T-cell (primary cell): ENCODE data around the gene SPC24. TPM values are rescaled to one million over a fixed set of nuclear protein-coding genes. Genes with fewer than 3 reads are reported as not detected.
"Not testable (repeated sequence)": the region's sequence is repeated elsewhere in the genome, so short reads cannot be mapped to it uniquely, and the experiment has no call there.

Experiments
- ATAC-seq, 4 experiments: fragments of 200-7000 bp in 3 of 4; fragments of 150-1000 bp in 1 of 4; cut with Tn5 transposase; replicated peaks in 1 of 4; 1 replicate in 3 of 4; 2 replicates in 1 of 4; pipeline ENCODE4 v1.10.0; 2021; ENCODE audit warnings: moderate library complexity in 3 of 4, mild to moderate bottlenecking in 2 of 4, moderate number of reproducible peaks in 1 of 4
- CTCF ChIA-PET, 2 donors: fragments of 300-600 bp; sonication (Branson Sonifier 250); formaldehyde crosslinking; loops; one replicate each; lab custom pipeline; 2022; ENCODE audit warnings: antibody characterized with exemption in 2 of 2; lab: Charles Lee
- POLR2A ChIA-PET, 2 donors: fragments of 300-600 bp; sonication (Branson Sonifier 250); formaldehyde crosslinking; loops; one replicate each; lab custom pipeline; 2022; ENCODE audit warnings: antibody characterized with exemption in 2 of 2; lab: Charles Lee
- DNase-seq, 35 experiments: peaks; one replicate each; pipeline versions ENCODE4 v3.0.0 to v3.0.0-alpha.2; 2013 to 2023
- H3K27ac ChIP-seq: one replicate; pipeline ENCODE4 v1.5.1; 2013; ENCODE audit warnings: low read length
- H3K27me3 ChIP-seq, 2 experiments: replicated peaks in 1 of 2; 1 replicate in 1 of 2; 2 replicates in 1 of 2; pipeline versions ENCODE4 v1.6.1 to v1.7.0; 2013; ENCODE audit warnings: low read length in 1 of 2, mixed read lengths in 1 of 2; ENCODE audit not compliant: control insufficient read depth in 2 of 2, insufficient read depth in 2 of 2; ENCODE audit errors: extremely low read depth in 1 of 2
- H3K36me3 ChIP-seq, 2 donors: 1 replicate in 1 of 2; 2 replicates in 1 of 2; pipeline versions ENCODE4 v1.6.1 to v1.7.0; 2013; ENCODE audit warnings: low read length in 1 of 2; ENCODE audit not compliant: control insufficient read depth in 2 of 2, insufficient read depth in 1 of 2; ENCODE audit errors: extremely low read depth in 1 of 2
- H3K4me1 ChIP-seq, 2 experiments: 1 replicate in 1 of 2; 2 replicates in 1 of 2; pipeline versions ENCODE4 v1.6.1 to v1.7.0; 2013; ENCODE audit warnings: low read length in 2 of 2, mixed read lengths in 1 of 2; ENCODE audit not compliant: insufficient read depth in 2 of 2, control insufficient read depth in 1 of 2; ENCODE audit errors: extremely low read depth in 1 of 2
- H3K4me3 ChIP-seq, 2 donors: 1 replicate in 1 of 2; 2 replicates in 1 of 2; pipeline versions ENCODE4 v1.5.1 to v1.7.0; 2013; ENCODE audit warnings: mild to moderate bottlenecking in 2 of 2, low read length in 1 of 2, moderate library complexity in 1 of 2; ENCODE audit not compliant: control insufficient read depth in 1 of 2; ENCODE audit errors: extremely low read depth in 1 of 2
- H3K9me3 ChIP-seq: 2 replicates; pipeline ENCODE4 v1.7.0; 2013
- H3K27ac Mint-ChIP-seq, 2 donors: one replicate each; pipeline ENCODE4 v1.8.0; 2020 to 2021; ENCODE audit warnings: mild to moderate bottlenecking in 2 of 2, mixed read lengths in 2 of 2
- H3K27me3 Mint-ChIP-seq, 2 donors: one replicate each; pipeline ENCODE4 v1.8.0; 2021 to 2022; ENCODE audit warnings: mixed read lengths in 2 of 2
- H3K36me3 Mint-ChIP-seq: one replicate; pipeline ENCODE4 v1.8.0; 2021; ENCODE audit warnings: mixed read lengths
- H3K4me1 Mint-ChIP-seq, 3 donors: one replicate each; pipeline ENCODE4 v1.8.0; 2020 to 2022; ENCODE audit warnings: mixed read lengths in 3 of 3, mild to moderate bottlenecking in 1 of 3
- H3K4me3 Mint-ChIP-seq, 3 donors: one replicate each; pipeline ENCODE4 v1.8.0; 2020 to 2022; ENCODE audit warnings: mild to moderate bottlenecking in 3 of 3, mixed read lengths in 3 of 3, moderate library complexity in 3 of 3
- H3K9me3 Mint-ChIP-seq, 3 donors: one replicate each; pipeline ENCODE4 v1.8.0; 2020 to 2022; ENCODE audit warnings: mixed read lengths in 3 of 3
- WGBS: methylation state at CpG from one replicate; pipeline ENCODE4 v1.1.5; 2013; ENCODE audit warnings: missing lambda C conversion rate; ENCODE audit not compliant: insufficient coverage; 5-methylcytosine and 5-hydroxymethylcytosine counted together
- total RNA-seq, 35 experiments: library from RNA in 6 of 35; stranded (reverse) in 6 of 35; fragments of 120-200 nt in 1 of 35; gene quantifications; one replicate each; pipeline versions ENCODE4 v1.2.1 to v1.2.4 and lab custom pipeline; 2013 to 2026

SPC24 gene
- total RNA-seq, 5 donors from 2014 or later (not counting 1 experiment from before 2014, with no cell fraction given): 0.95 to 3.6 (median 2.4) TPM

GRCh38 chr19:11098327-11098726 lies 57.3 kb downstream of the SPC24 start:
- Mint-ChIP-seq H3K4me1 (peaks cover 33 to 51% (median 41%) of the 10 kb centered on the region in 3 donors), H3K27ac (no peak overlapping the region), H3K27me3 (no peaks in the 10 kb centered on the region), H3K36me3 (peaks cover 31% of the 10 kb centered on the region), H3K9me3 (peaks cover 0 to 7% (median 2%) of the 10 kb centered on the region in 3 donors), H3K4me3 (no peak overlapping the region)
- peaks cover 0 to 14% of the 10 kb centered on the region in 2 donors for H3K36me3 ChIP-seq
- POLR2A ChIA-PET: no interaction called here
- DNase-seq (no peak), ATAC-seq (no peak)
- H3K4me1 ChIP-seq: peaks cover 6 to 42% of the 10 kb centered on the region in 2 experiments
- CTCF ChIA-PET: no interaction called here
- WGBS: no CpG with 5 or more reads among the region's 2 CpGs
- H3K9me3 ChIP-seq: peaks cover 2% of the 10 kb centered on the region
- no peak overlapping the region for H3K27ac ChIP-seq
- H3K4me3 ChIP-seq: no peak overlapping the region
- H3K27me3 ChIP-seq: no peaks in the 10 kb centered on the region

GRCh38 chr19:11097367-11097766 lies 58.2 kb downstream of the SPC24 start:
- H3K4me3 Mint-ChIP-seq, H3K27me3 Mint-ChIP-seq, DNase-seq, ATAC-seq, H3K9me3 ChIP-seq, H3K9me3 Mint-ChIP-seq, H3K27me3 ChIP-seq, H3K4me3 ChIP-seq, H3K27ac ChIP-seq, H3K36me3 ChIP-seq: not testable (repeated sequence)
- Mint-ChIP-seq H3K36me3 (peaks cover 22% of the 10 kb centered on the region), H3K4me1 (peaks cover 43 to 61% (median 51%) of the 10 kb centered on the region in 3 donors), H3K27ac (peak overlapping the region; percentile 52 to 77)
- POLR2A ChIA-PET: interaction anchor here in 1 of 2 donors (0.7 kb wide), 2 partner anchors 88 to 297 kb away, joined by 6 to 9 read pairs; no protein-coding TSS in a partner anchor
- CTCF ChIA-PET: interaction anchor here in 1 of 2 donors (0.6 kb wide), 1 partner anchor 29 kb away, joined by 4 read pairs; no protein-coding TSS in a partner anchor
- H3K4me1 ChIP-seq: peaks cover 7 to 52% of the 10 kb centered on the region in 2 experiments
- 100% methylated on average over 4 of the region's 6 CpGs for WGBS

GRCh38 chr19:11096210-11096841 lies 59.3 kb downstream of the SPC24 start:
- Histone ChIP-seq H3K4me1 (peaks cover 16 to 62% of the 10 kb centered on the region in 2 experiments), H3K9me3 (peaks cover 2% of the 10 kb centered on the region), H3K4me3 (peak overlapping the region in 1 of 2 donors; percentile 25), H3K27me3 (no peaks in the 10 kb centered on the region), H3K27ac (peak overlapping the region; percentile 97), H3K36me3 (peaks cover 0 to 3% of the 10 kb centered on the region in 2 donors)
- peak in 5 of 35 experiments; percentile 11 to 56 (median 14) for DNase-seq
- ChIA-PET POLR2A (interaction anchor here (0.6 kb wide), 2 partner anchors 58 to 764 kb away, joined by 3 to 5 read pairs; no protein-coding TSS in a partner anchor), CTCF (interaction anchor here in 1 of 2 donors (0.6 to 1.6 kb wide), 2 partner anchors 9 to 30 kb away, joined by 5 to 7 read pairs; no protein-coding TSS in a partner anchor)
- H3K9me3 Mint-ChIP-seq: peaks cover 0 to 7% (median 2%) of the 10 kb centered on the region in 3 donors
- 80% methylated on average over 4 of the region's 10 CpGs for WGBS
- H3K4me3 Mint-ChIP-seq: peak overlapping the region; percentile 57 to 70 (median 65)
- peaks cover 22% of the 10 kb centered on the region for H3K36me3 Mint-ChIP-seq
- H3K4me1 Mint-ChIP-seq: peaks cover 51 to 69% (median 60%) of the 10 kb centered on the region in 3 donors
- peak overlapping the region; percentile 94 to 97 for H3K27ac Mint-ChIP-seq
- H3K27me3 Mint-ChIP-seq: no peaks in the 10 kb centered on the region
- peak in 3 of 4 experiments; percentile 43 to 59 (median 54) for ATAC-seq

Other genes starting within 250 kb of the SPC24 start
- gene YIPF2, start 227.1 kb downstream of the SPC24 start, total RNA-seq: 10 to 100 TPM; 21.2 to 34.3 (median 31.5) TPM
- 10 to 100 TPM; 19.2 to 40.4 (median 37.2) TPM for gene TIMM29, start 227.0 kb downstream of the SPC24 start, total RNA-seq
- 100 to 1,000 TPM in 4 of 5 donors, 10 to 100 TPM in 1; 93.4 to 114 (median 109) TPM for gene SMARCA4, start 194.8 kb downstream of the SPC24 start, total RNA-seq
- gene LDLR, start 66.3 kb downstream of the SPC24 start, total RNA-seq: 10 to 100 TPM; 33.8 to 50.4 (median 42.0) TPM
- gene KANK2, start 41.8 kb upstream of the SPC24 start, total RNA-seq: 1 to 10 TPM in 3 of 5 donors, under 1 TPM in 2; 0.68 to 1.9 (median 1.2) TPM
- not detected for gene ANGPTL8, start 83.8 kb upstream of the SPC24 start, total RNA-seq
- gene DOCK6, start 106.7 kb upstream of the SPC24 start, total RNA-seq: 1 to 10 TPM in 3 of 5 donors, under 1 TPM in 2; 0.78 to 1.8 (median 1.0) TPM
- not detected for gene TSPAN16, start 140.4 kb upstream of the SPC24 start, total RNA-seq
- 1 to 10 TPM; 4.7 to 9.5 (median 8.8) TPM for gene RAB3D, start 183.9 kb upstream of the SPC24 start, total RNA-seq
- gene TMEM205, start 190.5 kb upstream of the SPC24 start, total RNA-seq: 10 to 100 TPM; 15.6 to 32.9 (median 27.0) TPM
- gene CCDC159, start 190.7 kb upstream of the SPC24 start, total RNA-seq: 10 to 100 TPM; 59.7 to 81.8 (median 69.6) TPM
- 10 to 100 TPM in 3 of 5 donors, 1 to 10 TPM in 2; 8.6 to 16.2 (median 10.7) TPM for gene PLPPR2, start 199.7 kb upstream of the SPC24 start, total RNA-seq
- gene SWSAP1, start 218.9 kb upstream of the SPC24 start, total RNA-seq: 1 to 10 TPM; 1.6 to 5.5 (median 4.3) TPM
- 10 to 100 TPM in 1 of 5 donors, 1 to 10 TPM in 4; 5.9 to 11.0 (median 6.7) TPM for gene EPOR, start 228.5 kb upstream of the SPC24 start, total RNA-seq